ENCODE measurements around the gene CDCP2.
A peak's percentile ranks its signal among the peaks of the same experiment; 100 is the strongest.

Gene CDCP2

DNA sequence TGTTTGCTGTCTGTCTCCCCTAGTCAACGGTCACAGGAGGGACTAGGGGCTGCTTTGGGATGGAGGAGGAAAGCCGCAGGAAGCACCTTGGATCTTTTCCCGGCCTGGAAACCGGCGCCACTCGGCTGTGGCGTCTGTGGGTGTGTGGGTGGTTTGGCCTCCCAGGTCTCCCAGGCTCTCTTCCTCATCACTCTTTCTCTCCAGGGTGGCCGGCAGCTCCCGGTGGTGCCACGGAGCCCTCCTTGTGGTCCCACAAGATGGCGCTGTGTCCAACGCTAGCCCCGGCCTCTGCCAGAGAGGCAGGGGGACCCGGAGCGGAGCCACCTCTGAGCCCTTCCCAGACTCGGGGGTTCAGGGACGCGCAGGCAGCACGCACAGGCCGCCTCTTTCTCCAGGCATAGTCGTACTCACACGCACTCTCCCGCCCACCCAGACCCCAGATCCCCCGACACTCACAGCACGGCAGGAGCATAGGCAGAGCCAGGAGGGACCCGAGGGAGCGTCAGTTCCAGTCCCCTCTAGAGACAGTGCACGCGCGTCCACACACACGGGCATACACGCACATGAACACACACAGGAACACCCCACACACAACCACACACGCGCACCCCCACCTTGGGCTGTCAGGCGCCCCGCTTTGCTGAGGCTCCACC lies 31.2 kb downstream of the CDCP2 start:
- peaks cover 15% of the 10 kb centered on the region for H3K4me1 ChIP-seq (ENCODE audit: insufficient read depth, low read length)
- no peaks in the 10 kb centered on the region for H3K9me3 ChIP-seq (ENCODE audit: control insufficient read depth, insufficient read depth, low read length)
- no peaks in the 10 kb centered on the region for H3K36me3 ChIP-seq (ENCODE audit: insufficient read depth, low read length)
- H3K9ac ChIP-seq (ENCODE audit: low read depth, low read length): peak overlapping the region; percentile 56; the same call in 1 of the 2 replicates

DNA sequence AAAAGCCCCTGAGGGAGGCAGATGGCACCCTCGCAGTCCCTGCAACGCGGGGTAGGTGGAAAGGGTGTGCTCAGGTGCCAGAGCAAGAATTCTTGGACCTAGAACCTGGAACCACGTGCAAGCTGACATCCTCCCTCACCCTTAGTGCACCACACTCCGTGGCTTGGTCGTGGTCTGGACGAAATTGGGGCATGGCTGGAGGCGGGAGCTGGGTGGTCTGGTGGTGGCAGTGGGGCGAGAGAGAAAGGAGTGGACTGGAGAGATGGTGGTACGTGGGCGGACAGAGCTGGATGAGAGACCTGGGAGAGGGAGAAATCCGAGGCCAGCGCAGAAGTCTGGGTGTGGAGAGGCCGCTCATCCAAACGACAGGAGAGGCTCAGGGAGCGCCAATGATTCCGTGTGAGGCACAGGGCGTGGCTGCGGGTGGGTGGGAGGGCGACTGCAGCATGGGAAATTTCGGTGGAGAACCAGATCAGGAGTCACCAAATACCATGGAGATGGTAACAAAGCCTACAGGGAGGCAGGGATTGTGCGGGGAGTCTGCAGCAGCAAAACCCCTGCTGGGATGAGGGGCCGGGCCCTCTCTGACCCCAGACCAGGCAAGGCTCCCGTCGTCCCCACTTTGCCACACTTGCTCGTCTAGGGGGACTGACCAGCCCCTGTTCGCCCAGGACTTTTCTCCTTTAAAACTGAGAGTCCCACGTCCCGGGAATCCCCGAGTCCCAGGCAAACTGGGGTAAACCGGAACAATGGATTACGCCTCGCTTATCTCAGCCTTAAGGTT lies 31.9 kb downstream of the CDCP2 start:
- Histone ChIP-seq H3K9me3 (ENCODE audit: control insufficient read depth, insufficient read depth, low read length) (no peaks in the 10 kb centered on the region), H3K36me3 (ENCODE audit: insufficient read depth, low read length) (no peaks in the 10 kb centered on the region), H3K9ac (ENCODE audit: low read depth, low read length) (peak overlapping the region; percentile 56; the same call in 1 of the 2 replicates), H3K4me1 (ENCODE audit: insufficient read depth, low read length) (peaks cover 15% of the 10 kb centered on the region)

DNA sequence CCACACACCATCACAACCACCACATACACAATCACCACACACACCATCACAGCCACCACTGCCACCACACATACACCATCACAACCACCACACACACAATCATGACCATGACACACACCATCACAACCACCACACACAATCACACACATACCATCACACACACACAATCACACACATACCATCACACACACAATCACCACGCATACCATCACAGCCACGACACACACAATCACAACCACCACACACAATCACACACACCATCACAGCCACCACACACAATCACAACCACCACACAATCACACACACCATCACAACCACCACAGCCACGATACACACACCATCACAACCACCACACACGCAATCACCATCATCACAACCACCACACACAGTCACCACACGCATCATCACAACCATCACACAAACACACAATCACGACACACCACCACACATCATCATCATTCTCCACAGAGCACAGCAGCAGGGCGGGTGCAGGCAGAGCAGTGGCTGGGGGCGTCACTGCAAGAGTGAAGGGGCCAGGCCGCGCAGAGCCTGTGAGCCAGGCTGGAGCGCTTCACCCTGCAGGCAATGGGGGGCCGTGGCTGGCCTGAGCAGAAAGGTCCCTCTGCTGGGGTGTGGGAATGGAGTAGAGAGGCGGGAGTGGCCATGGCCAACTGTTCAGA lies 32.6 kb downstream of the CDCP2 start:
- H3K36me3 ChIP-seq (ENCODE audit: insufficient read depth, low read length): no peaks in the 10 kb centered on the region
- no peak overlapping the region for H3K9ac ChIP-seq (ENCODE audit: low read depth, low read length)
- no peaks in the 10 kb centered on the region for H3K9me3 ChIP-seq (ENCODE audit: control insufficient read depth, insufficient read depth, low read length)
- H3K4me1 ChIP-seq (ENCODE audit: insufficient read depth, low read length): peaks cover 15% of the 10 kb centered on the region

DNA sequence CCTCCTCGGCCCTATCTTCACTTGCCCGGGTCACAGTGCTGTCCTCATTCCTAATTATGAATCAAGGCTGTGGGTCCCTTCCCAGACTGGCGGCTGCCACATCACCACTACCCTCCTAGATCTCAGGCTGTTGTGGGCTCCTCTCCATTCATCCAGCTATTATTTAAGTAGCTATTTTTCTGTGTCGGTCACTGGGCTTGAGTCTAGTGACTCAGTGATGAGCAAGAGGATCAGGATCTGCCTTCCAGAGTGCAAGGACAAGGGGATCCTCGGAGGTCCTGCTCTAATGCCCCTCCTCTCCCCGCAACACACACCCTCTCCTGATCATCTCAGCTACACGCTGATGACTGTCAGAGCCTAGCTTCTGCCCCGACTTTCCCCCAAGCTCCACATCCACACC lies 34.1 kb downstream of the CDCP2 start:
- Histone ChIP-seq H3K9ac (ENCODE audit: low read depth, low read length) (no peak overlapping the region), H3K9me3 (ENCODE audit: control insufficient read depth, insufficient read depth, low read length) (no peaks in the 10 kb centered on the region), H3K36me3 (ENCODE audit: insufficient read depth, low read length) (no peaks in the 10 kb centered on the region), H3K4me1 (ENCODE audit: insufficient read depth, low read length) (peaks cover 4% of the 10 kb centered on the region; the same call in 1 of the 2 replicates)

- Histone ChIP-seq H3K9ac (ENCODE audit: low read depth, low read length) (no peak overlapping the region), H3K36me3 (ENCODE audit: insufficient read depth, low read length) (no peaks in the 10 kb centered on the region), H3K9me3 (ENCODE audit: control insufficient read depth, insufficient read depth, low read length) (no peaks in the 10 kb centered on the region), H3K4me1 (ENCODE audit: insufficient read depth, low read length) (peaks cover 4% of the 10 kb centered on the region; the same call in 1 of the 2 replicates)
Observed at GRCh38 chr1:54117815-54118563, 34.8 kb downstream of the CDCP2 start.

- H3K36me3 ChIP-seq (ENCODE audit: insufficient read depth, low read length): no peaks in the 10 kb centered on the region
- H3K9ac ChIP-seq (ENCODE audit: low read depth, low read length): no peak overlapping the region
Observed at GRCh38 chr1:54115520-54115919, 37.3 kb downstream of the CDCP2 start.

GRCh38 chr1:54114955-54115354 lies 37.8 kb downstream of the CDCP2 start:
- Histone ChIP-seq H3K9ac (ENCODE audit: low read depth, low read length) (no peak overlapping the region), H3K36me3 (ENCODE audit: insufficient read depth, low read length) (no peaks in the 10 kb centered on the region), H3K9me3 (ENCODE audit: control insufficient read depth, insufficient read depth, low read length) (no peaks in the 10 kb centered on the region), H3K4me1 (ENCODE audit: insufficient read depth, low read length) (no peaks in the 10 kb centered on the region)

More at GRCh38 chr1:54115520-54115919, 37.3 kb downstream of the CDCP2 start:
- Histone ChIP-seq H3K9me3 (ENCODE audit: control insufficient read depth, insufficient read depth, low read length) (no peaks in the 10 kb centered on the region), H3K4me1 (ENCODE audit: insufficient read depth, low read length) (no peaks in the 10 kb centered on the region)

- Histone ChIP-seq H3K9ac (ENCODE audit: low read depth, low read length) (no peak overlapping the region), H3K4me1 (ENCODE audit: insufficient read depth, low read length) (no peaks in the 10 kb centered on the region), H3K36me3 (ENCODE audit: insufficient read depth, low read length) (no peaks in the 10 kb centered on the region), H3K9me3 (ENCODE audit: control insufficient read depth, insufficient read depth, low read length) (no peaks in the 10 kb centered on the region)
Observed at GRCh38 chr1:54114001-54114400, 38.8 kb downstream of the CDCP2 start.

DNA sequence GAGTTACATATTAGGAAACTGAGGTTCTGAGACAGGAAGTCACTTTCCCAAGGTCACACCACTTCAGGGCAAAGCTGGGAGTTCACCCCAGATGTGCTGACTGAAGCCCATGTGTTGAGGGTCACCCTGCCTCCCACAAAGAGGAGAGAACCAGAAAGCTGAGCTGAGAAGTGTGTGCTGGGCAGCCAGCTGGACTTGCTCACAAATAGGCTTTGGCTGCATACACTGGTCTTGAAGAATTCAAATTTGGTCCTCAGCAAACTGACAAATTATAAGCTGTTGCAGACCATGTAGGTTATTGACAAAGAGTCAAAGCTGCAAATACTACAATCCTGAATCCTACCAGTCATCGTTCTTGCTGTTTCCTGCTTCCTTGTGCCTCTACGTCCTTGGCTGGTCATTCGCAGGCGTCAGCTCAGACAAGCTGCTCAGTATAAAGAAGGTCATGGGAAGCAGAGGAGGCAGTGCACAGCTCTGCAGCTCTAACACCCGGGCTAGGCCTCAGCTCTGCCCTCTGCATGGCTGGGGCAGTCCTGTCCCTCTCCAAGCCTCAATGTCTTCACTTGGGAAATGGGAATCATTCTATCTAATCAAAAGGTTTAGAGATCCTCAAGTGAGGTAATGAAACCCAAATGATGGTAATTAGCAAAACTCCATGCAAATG lies 40.0 kb downstream of the CDCP2 start:
- H3K4me1 ChIP-seq (ENCODE audit: insufficient read depth, low read length): no peaks in the 10 kb centered on the region
- no peaks in the 10 kb centered on the region for H3K36me3 ChIP-seq (ENCODE audit: insufficient read depth, low read length)
- H3K9me3 ChIP-seq (ENCODE audit: control insufficient read depth, insufficient read depth, low read length): no peaks in the 10 kb centered on the region
- H3K9ac ChIP-seq (ENCODE audit: low read depth, low read length): no peak overlapping the region

- no peaks in the 10 kb centered on the region for H3K4me1 ChIP-seq (ENCODE audit: insufficient read depth, low read length)
- no peak overlapping the region for H3K9ac ChIP-seq (ENCODE audit: low read depth, low read length)
- H3K36me3 ChIP-seq (ENCODE audit: insufficient read depth, low read length): no peaks in the 10 kb centered on the region
- H3K9me3 ChIP-seq (ENCODE audit: control insufficient read depth, insufficient read depth, low read length): no peaks in the 10 kb centered on the region
Observed at GRCh38 chr1:54112027-54112426, 40.8 kb downstream of the CDCP2 start.

DNA sequence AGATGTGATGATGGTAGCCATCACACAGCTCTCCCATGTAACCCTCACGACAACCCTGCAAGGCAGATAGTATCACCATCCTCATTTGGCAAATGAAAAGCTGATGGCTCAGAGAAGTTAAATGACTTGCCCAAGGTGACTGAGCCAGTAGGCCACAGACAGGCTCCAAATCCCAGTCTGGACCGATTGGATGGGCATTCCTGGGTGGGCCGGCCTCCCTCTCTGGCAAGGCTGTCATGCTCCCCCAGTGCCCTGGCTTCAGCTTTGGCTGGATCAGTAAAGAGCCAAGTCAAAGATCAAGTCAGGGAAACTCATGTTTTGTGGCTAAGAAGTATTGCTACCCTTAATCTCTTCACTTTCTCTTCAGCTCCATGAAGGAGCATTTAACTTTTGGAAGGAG lies 41.2 kb downstream of the CDCP2 start:
- no peak overlapping the region for H3K9ac ChIP-seq (ENCODE audit: low read depth, low read length)
- no peaks in the 10 kb centered on the region for H3K36me3 ChIP-seq (ENCODE audit: insufficient read depth, low read length)
- H3K4me1 ChIP-seq (ENCODE audit: insufficient read depth, low read length): no peaks in the 10 kb centered on the region
- H3K9me3 ChIP-seq (ENCODE audit: control insufficient read depth, insufficient read depth, low read length): no peaks in the 10 kb centered on the region

- Histone ChIP-seq H3K9me3 (ENCODE audit: control insufficient read depth, insufficient read depth, low read length) (no peaks in the 10 kb centered on the region), H3K4me1 (ENCODE audit: insufficient read depth, low read length) (no peaks in the 10 kb centered on the region), H3K9ac (ENCODE audit: low read depth, low read length) (no peak overlapping the region), H3K36me3 (ENCODE audit: insufficient read depth, low read length) (no peaks in the 10 kb centered on the region)
Observed at GRCh38 chr1:54110996-54111395, 41.8 kb downstream of the CDCP2 start.

- H3K36me3 ChIP-seq (ENCODE audit: insufficient read depth, low read length): no peaks in the 10 kb centered on the region
- H3K9me3 ChIP-seq (ENCODE audit: control insufficient read depth, insufficient read depth, low read length): no peaks in the 10 kb centered on the region
- no peaks in the 10 kb centered on the region for H3K4me1 ChIP-seq (ENCODE audit: insufficient read depth, low read length)
- no peak overlapping the region for H3K9ac ChIP-seq (ENCODE audit: low read depth, low read length)
Observed at GRCh38 chr1:54109129-54110090, 43.4 kb downstream of the CDCP2 start.
